CD4-positive, alpha-beta T cell treated with Interleukin-15 for 1 hour (primary cell): ENCODE measurements around the gene NTM.
"Not testable (repeated sequence)": the region's sequence is repeated elsewhere in the genome, so short reads cannot be mapped to it uniquely, and the experiment has no call there.

Experiments used
- DNase-seq: peaks from one replicate; pipeline ENCODE4 v3.0.0-alpha.2; 2020

NTM gene

GRCh38 chr11:131465746-131466145 is 95.3 kb downstream of the NTM start:
- no peak for DNase-seq

GRCh38 chr11:131467645-131468394 is 97.4 kb downstream of the NTM start:
- no peak for DNase-seq

DNA sequence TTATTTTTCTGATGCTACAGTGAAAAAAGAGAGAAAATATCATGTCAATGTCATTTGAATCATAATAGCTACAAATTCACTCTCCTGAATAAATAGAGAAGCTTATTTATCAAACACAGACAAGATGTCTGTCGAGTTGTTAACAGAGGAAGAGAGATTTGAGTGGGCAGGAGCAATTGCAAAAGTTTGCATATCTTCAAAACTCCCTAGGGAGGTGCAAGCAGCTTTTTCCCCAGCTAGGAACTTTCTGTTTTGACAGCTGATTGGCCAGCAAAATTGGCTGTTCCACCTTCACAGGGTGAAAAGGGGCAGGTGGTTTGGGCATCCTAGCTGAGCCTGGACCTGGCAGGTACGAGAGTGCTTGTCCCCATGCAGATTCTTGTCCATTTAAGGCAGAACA is 98.2 kb downstream of the NTM start:
- no peak for DNase-seq

DNA sequence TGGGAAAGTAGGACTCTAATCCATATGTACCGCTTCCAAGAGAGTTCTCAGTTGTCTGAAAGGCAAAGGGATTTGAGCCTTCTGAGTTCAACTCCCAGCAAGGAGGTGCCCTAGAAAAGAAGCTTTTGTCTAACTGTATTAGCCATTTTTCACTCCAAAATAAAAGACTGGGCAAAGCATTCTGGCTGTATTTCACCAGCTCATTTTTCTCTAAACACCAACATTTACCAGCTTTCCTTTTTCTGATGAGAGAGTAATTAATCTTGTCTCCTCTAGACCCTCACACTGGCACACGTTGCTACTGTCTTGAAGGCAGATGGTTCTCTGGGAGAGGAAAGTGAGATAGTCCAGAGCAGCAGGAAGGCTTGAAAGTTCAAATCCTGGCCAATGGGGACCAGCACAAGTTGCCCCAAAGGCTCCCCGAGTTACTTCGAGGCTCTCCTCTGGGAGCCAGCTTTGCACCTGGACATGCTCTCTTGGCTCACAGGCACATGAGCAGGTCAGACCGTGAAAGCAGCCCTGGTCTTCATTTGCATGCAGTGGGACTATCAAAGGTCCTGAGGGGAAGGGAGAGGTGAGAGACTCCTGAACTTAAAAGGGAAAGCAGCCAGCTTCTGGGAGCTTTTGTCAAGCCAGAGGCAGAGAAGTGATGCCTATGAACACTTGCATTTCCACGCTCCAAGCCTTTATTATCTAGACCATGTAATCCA is 100.0 kb downstream of the NTM start:
- no peak for DNase-seq

GRCh38 chr11:131471976-131472375 is 101.6 kb downstream of the NTM start:
- no peak for DNase-seq

- no peak for DNase-seq
These were observed 104.5 kb downstream of the NTM start for GRCh38 chr11:131474947-131475346.

DNA sequence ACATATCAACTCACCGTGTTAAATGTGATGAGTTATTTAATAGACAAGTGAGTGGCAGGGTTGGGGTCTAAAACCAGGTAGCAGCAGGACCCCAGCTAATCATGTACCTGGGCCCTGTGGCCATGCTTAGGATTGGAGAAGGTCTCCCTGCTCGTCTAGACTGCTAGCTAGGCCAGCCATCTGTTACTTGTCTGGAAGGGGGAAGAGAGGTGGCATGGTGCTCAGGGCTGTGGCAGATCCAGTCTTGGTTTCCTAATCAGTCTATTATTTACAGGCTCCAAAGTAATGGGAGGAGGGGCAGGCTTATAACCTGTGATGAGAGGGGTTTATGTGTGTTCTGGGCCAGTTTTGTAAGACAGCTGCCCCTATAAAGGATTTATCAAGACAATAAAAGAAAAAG is 105.9 kb downstream of the NTM start:
- no peak for DNase-seq

DNA sequence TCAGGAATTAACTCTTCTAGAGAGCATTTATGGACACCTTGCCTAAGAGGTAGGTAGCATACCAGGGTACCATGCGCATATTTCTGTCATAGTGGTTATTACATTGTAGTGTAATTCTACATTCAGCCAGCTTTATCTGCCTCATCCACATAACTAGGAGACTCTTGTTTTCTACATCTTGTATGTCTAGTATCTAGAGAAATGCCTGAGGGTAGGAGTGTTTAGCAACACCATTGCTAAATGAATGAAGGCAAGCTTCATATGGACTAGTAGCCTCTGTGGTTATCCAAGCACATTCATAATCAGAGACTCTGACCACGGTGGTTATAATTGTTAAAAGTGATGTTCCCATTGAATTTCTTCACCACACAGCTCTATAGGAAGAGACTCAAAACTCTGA is 107.9 kb downstream of the NTM start:
- DNase-seq = no peak

GRCh38 chr11:131481303-131481702 is 110.9 kb downstream of the NTM start:
- no peak for DNase-seq

- DNase-seq = no peak
These were observed 111.6 kb downstream of the NTM start for GRCh38 chr11:131481971-131482370.

DNA sequence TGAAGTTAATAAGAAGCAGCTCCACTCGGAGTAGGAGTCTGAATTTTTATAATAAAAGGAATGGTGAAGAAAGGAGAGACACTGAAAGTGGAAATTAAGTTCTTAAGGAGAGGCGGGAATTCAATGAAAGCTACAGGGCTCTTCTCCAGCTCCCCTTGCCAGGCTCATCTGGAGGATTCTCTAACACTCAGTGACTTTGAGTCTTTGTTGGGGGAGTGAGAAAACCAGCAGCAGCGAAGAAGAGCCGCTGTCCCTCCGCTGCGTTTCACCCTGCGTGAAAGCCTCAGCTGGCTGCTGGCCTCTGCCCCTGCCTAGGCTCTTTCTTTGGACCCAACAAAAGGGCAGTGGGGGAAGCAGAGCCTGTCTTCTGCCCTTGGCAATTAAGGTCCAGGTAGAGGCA is 113.0 kb downstream of the NTM start:
- DNase-seq = no peak

DNA sequence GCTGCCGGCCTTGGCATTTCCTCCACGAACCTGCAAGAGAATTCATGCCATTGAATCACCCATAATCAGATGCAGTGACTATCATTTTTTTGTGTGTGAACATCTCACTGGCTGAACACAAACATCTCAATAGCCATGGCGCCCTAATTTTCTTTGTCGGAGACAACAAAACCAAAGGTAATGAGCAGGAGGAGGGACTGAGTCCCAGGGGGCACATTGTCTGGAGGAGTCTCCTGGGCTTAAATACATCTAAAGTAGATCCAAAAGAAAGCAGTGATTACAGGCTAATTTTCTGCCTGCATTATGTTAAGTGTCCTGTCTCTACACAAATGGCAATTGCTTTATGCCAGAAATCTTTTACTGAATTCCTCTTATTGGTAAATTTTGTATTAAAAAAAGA is 113.5 kb downstream of the NTM start:
- no peak for DNase-seq

DNA sequence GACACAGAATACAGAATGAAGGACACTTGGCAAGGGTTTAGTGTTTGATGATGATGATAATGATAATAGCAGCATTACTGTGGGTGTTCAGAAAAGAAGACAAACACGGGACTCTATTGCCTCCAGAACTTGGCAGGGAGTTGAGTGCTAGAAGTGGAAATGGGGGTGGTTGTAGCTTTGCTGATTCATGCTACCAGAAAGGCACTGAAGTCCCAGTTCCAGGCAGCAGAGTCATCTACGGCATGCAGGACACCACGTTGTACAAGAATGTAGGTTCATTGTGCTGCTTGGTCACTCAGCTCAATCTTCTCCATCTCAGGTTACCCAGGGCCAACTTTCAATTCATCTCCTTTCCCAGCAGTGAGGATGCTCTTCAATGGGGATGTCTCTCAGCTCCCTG is 115.7 kb downstream of the NTM start:
- DNase-seq = no peak

- DNase-seq = no peak
These were observed 116.7 kb downstream of the NTM start for GRCh38 chr11:131486937-131487635.

- DNase-seq = no peak
These were observed 117.8 kb downstream of the NTM start for GRCh38 chr11:131488238-131488637.

DNA sequence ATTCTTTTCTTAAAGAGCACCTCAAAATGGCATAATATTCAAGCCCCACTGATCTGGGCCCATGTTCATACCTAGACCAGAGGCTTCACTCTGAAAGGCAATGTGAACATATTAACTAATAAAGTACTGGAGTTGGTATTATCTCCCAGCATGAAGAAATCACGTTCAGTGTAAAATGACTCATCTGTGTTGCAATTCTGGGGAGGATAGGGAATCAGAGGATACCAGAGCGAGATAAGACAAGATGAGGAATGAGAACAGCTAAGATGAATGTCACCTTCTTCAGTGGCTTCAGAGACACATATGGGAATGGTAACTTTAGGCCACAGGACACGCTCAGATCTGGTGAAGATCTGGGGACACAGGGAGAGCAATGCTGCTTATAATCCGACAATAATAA is 121.1 kb downstream of the NTM start:
- DNase-seq = no peak

DNA sequence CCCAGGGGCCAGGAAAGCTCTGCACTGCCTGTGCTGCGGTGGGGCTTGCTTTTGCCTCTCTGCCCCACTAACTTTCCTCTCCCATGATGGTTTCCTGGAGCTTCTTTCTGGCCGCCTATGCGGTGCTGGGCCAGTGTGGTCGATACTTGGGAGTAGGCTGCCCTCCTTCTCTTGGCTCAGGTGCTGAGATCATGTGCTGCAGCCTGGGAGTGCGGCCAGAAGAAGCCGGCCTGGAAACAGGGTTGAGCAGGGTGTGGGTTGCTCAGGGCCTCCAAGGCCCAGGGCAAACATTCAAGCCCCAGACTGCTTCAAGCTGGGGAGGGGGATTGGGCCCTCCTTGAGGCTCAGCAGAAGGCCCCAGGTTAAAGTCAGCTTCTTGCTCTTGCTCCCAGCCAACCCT is 125.0 kb downstream of the NTM start:
- no peak for DNase-seq

- DNase-seq = not testable (repeated sequence)
These were observed 127.3 kb downstream of the NTM start for GRCh38 chr11:131497686-131498085.

- no peak for DNase-seq
These were observed 128.3 kb downstream of the NTM start for GRCh38 chr11:131498631-131499160.

DNA sequence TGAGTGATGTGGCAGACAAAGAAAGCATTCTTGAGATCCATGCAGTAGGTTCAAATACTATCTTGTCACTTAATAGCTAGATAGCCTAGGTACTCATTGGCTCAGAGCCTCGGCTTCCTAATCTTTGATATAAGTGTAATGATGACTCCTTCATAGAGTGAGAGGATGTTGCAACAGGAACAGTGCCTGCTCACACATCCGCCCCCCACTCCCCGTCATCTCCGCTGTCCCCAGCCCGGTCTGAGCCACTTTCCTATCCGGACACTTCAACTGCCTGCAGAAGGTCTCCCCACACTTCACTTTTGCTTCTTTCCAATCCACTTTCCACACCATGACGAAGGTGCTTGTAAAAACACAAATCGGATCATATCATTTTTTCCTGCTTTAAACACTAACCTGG is 128.8 kb downstream of the NTM start:
- DNase-seq = no peak

DNA sequence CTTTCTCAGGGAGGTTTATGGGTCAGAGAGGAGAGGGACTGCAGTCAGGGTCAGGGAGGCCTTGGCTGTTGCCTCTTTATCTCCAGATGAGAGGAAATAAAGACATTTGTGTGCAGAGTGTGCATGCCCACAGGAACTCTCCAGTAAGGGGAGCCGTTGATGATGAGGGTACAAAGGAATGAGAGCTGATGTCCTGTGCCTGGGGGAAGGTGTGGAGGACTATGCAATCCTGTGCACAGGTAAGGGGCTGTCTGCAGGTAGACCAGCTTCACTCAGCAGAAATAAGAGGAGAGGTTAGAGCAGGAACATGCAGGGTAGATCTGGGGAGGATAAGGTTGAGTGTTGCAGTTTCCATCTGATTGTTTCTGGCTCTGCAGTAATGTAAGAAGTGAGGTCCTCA is 132.6 kb downstream of the NTM start:
- no peak for DNase-seq

- DNase-seq = no peak
These were observed 134.0 kb downstream of the NTM start for GRCh38 chr11:131504199-131504949.

- no peak for DNase-seq
These were observed 135.9 kb downstream of the NTM start for GRCh38 chr11:131506348-131506747.
